HEK293 (cell line): Measurements from ENCODE around the gene SLITRK3.

Source experiments
- CTCF ChIA-PET: fragments of 350-600 bp; formaldehyde crosslinking; extraction: SDS; loops from one replicate; lab custom pipeline; 2021; ENCODE audit warnings: antibody characterized with exemption; lab: Yijun Ruan, JAX
- POLR2A ChIA-PET: fragments of 300-600 bp; formaldehyde crosslinking; extraction: SDS; loops from one replicate; lab custom pipeline; 2020; ENCODE audit warnings: antibody characterized with exemption, inconsistent platforms; lab: Yijun Ruan, JAX
- H3K27ac ChIP-seq: fragments of 200-500 bp; sonication (Bioruptor generic); 2 replicates; pipeline ENCODE4 v1.5.1; 2014; ENCODE audit warnings: low read depth, low read length, control low read depth, inconsistent platforms; ENCODE audit errors: extremely low read depth
- H3K36me3 ChIP-seq, 2 experiments: fragments of 200-500 bp in 1 of 2; sonication (Bioruptor generic) in 1 of 2; 1 replicate in 1 of 2; 2 replicates in 1 of 2; pipeline ENCODE4 v1.5.1; 2014 to 2017; ENCODE audit warnings: inconsistent platforms in 2 of 2, low read length in 2 of 2; ENCODE audit not compliant: control insufficient read depth in 2 of 2, insufficient read depth in 1 of 2
- H3K4me1 ChIP-seq: fragments of 200-500 bp; sonication (Bioruptor generic); 2 replicates; pipeline ENCODE4 v1.5.1; 2014; ENCODE audit warnings: mild to moderate bottlenecking, low read length, inconsistent platforms; ENCODE audit not compliant: control insufficient read depth, insufficient read depth
- H3K4me3 ChIP-seq: 2 replicates; pipeline ENCODE4 v1.5.1; 2011; ENCODE audit warnings: low read depth, mild to moderate bottlenecking, control low read depth, low read length, moderate library complexity
- H3K9me3 ChIP-seq: fragments of 200-500 bp; sonication (Bioruptor generic); 2 replicates; pipeline ENCODE4 v1.5.1; 2014; ENCODE audit warnings: low read depth, low read length, inconsistent platforms; ENCODE audit not compliant: control insufficient read depth, insufficient read depth
- BCL11B ChIP-seq: fragments of 450-650 bp; formaldehyde crosslinking; IDR thresholded peaks from 2 replicates; pipeline ENCODE4 v1.5.1; 2016; ENCODE audit warnings: low read depth, missing biosample characterization, missing genetic modification characterization
- FEZF1 ChIP-seq: fragments of 450-650 bp; formaldehyde crosslinking; IDR thresholded peaks from 2 replicates; pipeline ENCODE4 v1.5.1; 2016; ENCODE audit warnings: missing biosample characterization, missing genetic modification characterization
- GLI2 ChIP-seq: fragments of 450-650 bp; formaldehyde crosslinking; IDR thresholded peaks from 2 replicates; pipeline ENCODE4; 2017; ENCODE audit warnings: missing biosample characterization, missing genetic modification characterization, low read depth, borderline replicate concordance
- PRDM2 ChIP-seq: fragments of 450-650 bp; formaldehyde crosslinking; IDR thresholded peaks from 2 replicates; pipeline ENCODE4 v1.5.1; 2016; ENCODE audit warnings: missing biosample characterization, missing genetic modification characterization, borderline replicate concordance
- ZBTB11 ChIP-seq: fragments of 450-650 bp; formaldehyde crosslinking; conservative IDR thresholded peaks from 2 replicates; pipeline ENCODE4 v1.5.1; 2016; ENCODE audit warnings: low read depth, missing biosample characterization, missing genetic modification characterization
- ZBTB8A ChIP-seq: fragments of 450-650 bp; formaldehyde crosslinking; IDR thresholded peaks from 2 replicates; pipeline ENCODE4 v1.5.1; 2016; ENCODE audit warnings: missing biosample characterization, missing genetic modification characterization
- ZNF140 ChIP-seq: fragments of 450-650 bp; formaldehyde crosslinking; IDR thresholded peaks from 2 replicates; pipeline ENCODE4 v1.5.1; 2016; ENCODE audit warnings: missing biosample characterization, missing genetic modification characterization
- ZNF211 ChIP-seq: fragments of 450-650 bp; formaldehyde crosslinking; IDR thresholded peaks from 2 replicates; pipeline ENCODE4 v1.5.1; 2016; ENCODE audit warnings: low read depth, missing biosample characterization, missing genetic modification characterization
- ZNF292 ChIP-seq: fragments of 450-650 bp; formaldehyde crosslinking; IDR thresholded peaks from 2 replicates; pipeline ENCODE4 v1.5.1; 2016; ENCODE audit warnings: low read depth, missing biosample characterization, missing genetic modification characterization, borderline replicate concordance
- ZNF394 ChIP-seq: fragments of 450-650 bp; formaldehyde crosslinking; IDR thresholded peaks from 2 replicates; pipeline ENCODE4 v1.5.1; 2016; ENCODE audit warnings: missing biosample characterization, missing genetic modification characterization, mild to moderate bottlenecking, moderate library complexity, borderline replicate concordance
- ZNF426 ChIP-seq: fragments of 450-650 bp; formaldehyde crosslinking; IDR thresholded peaks from 2 replicates; pipeline ENCODE4 v1.5.1; 2017; ENCODE audit warnings: missing biosample characterization, missing genetic modification characterization, mild to moderate bottlenecking, inconsistent platforms, moderate library complexity
- ZNF555 ChIP-seq: fragments of 450-650 bp; formaldehyde crosslinking; conservative IDR thresholded peaks from 2 replicates; pipeline ENCODE4 v1.5.1; 2017; ENCODE audit warnings: missing biosample characterization, mild to moderate bottlenecking, missing genetic modification characterization, inconsistent platforms
- ZNF571 ChIP-seq: fragments of 450-650 bp; formaldehyde crosslinking; IDR thresholded peaks from 2 replicates; pipeline ENCODE4 v1.5.0; 2017; ENCODE audit warnings: missing biosample characterization, missing genetic modification characterization
- ZNF623 ChIP-seq: fragments of 450-650 bp; formaldehyde crosslinking; IDR thresholded peaks from 2 replicates; pipeline ENCODE4 v1.5.1; 2016; ENCODE audit warnings: missing biosample characterization, missing genetic modification characterization
- ZNF626 ChIP-seq: fragments of 450-650 bp; sonication (Bioruptor Pico); formaldehyde crosslinking; IDR thresholded peaks from 2 replicates; pipeline ENCODE4 v1.5.1; 2018; ENCODE audit warnings: missing biosample characterization, missing genetic modification characterization, inconsistent platforms
- TF ChIP-seq, protein P1 (sequence below): fragments of 450-650 bp; formaldehyde crosslinking; IDR thresholded peaks from 2 replicates; pipeline ENCODE4 v1.5.1; 2016; ENCODE audit warnings: missing biosample characterization, missing genetic modification characterization, borderline replicate concordance
- TF ChIP-seq, protein P2 (sequence below): fragments of 450-650 bp; formaldehyde crosslinking; IDR thresholded peaks from 2 replicates; pipeline ENCODE4 v1.5.1; 2016; ENCODE audit warnings: missing biosample characterization, missing genetic modification characterization
- TF ChIP-seq, protein P3 (sequence below): fragments of 450-650 bp; formaldehyde crosslinking; IDR thresholded peaks from 2 replicates; pipeline ENCODE4 v1.5.1; 2016; ENCODE audit warnings: missing biosample characterization, missing genetic modification characterization

The SLITRK3 gene

DNA sequence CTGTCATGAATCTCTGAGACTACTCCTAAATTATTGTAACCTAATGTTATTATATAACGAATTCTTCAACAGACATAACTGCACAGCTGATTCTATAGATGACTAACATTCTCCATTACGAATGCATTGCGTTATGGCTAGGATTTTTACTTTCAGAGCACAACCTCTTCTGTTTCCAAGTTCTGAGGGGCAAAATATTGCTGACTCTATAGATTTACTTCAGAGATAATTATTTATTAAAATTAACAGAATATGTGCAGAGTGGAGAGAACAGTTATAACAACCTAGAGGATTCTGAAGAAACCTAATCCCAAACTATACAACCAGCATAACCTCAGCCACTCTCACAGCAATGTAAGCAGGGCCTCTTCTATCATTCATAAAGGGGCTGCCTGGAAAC is 25.9 kb downstream of the SLITRK3 start (continued):
- no peak for TF ChIP-seq ZNF292 (tag by site-specific recombination)
- no peak for TF ChIP-seq ZNF211 (tag by site-specific recombination)

- Histone ChIP-seq H3K4me3 (no peak overlapping the region), H3K27ac (no peak overlapping the region), H3K9me3 (no peaks in the 10 kb centered on the region), H3K4me1 (no peaks in the 10 kb centered on the region), H3K36me3 (no peaks in the 10 kb centered on the region)
- ChIA-PET CTCF (no interaction called here), POLR2A (interaction anchor here (0.6 kb wide), 1 partner anchor 278 kb away, joined by 3 read pairs; no protein-coding TSS in a partner anchor)
- TF ChIP-seq GLI2 (no peak), ZNF571 (tag by site-specific recombination) (no peak)
Measured at GRCh38 chr3:165169368-165169767, 26.8 kb downstream of the SLITRK3 start.

- TF ChIP-seq ZNF555, result peak; percentile 34
- peak; percentile 20; the same call in 1 of the 2 replicates for TF ChIP-seq ZBTB8A
- no peak for TF ChIP-seq ZNF626 (tag by site-specific recombination)
- TF ChIP-seq, protein P1, sequence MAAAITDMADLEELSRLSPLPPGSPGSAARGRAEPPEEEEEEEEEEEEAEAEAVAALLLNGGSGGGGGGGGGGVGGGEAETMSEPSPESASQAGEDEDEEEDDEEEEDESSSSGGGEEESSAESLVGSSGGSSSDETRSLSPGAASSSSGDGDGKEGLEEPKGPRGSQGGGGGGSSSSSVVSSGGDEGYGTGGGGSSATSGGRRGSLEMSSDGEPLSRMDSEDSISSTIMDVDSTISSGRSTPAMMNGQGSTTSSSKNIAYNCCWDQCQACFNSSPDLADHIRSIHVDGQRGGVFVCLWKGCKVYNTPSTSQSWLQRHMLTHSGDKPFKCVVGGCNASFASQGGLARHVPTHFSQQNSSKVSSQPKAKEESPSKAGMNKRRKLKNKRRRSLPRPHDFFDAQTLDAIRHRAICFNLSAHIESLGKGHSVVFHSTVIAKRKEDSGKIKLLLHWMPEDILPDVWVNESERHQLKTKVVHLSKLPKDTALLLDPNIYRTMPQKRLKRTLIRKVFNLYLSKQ (tag by site-specific recombination), result no peak
- TF ChIP-seq ZNF623, result peak; percentile 44; the same call in 1 of the 2 replicates
- TF ChIP-seq BCL11B (tag by site-specific recombination), result no peak
- peak; percentile 23; the same call in 1 of the 2 replicates for TF ChIP-seq ZNF140 (tag by site-specific recombination)
- TF ChIP-seq FEZF1 (tag by site-specific recombination), result no peak
- TF ChIP-seq ZBTB11 (tag by site-specific recombination), result peak; percentile 47; the same call in 1 of the 2 replicates
- TF ChIP-seq ZNF426, result peak; percentile 59
- no peak for TF ChIP-seq PRDM2 (tag by site-specific recombination)
- peak; percentile 62; the same call in 1 of the 2 replicates for TF ChIP-seq ZNF394 (tag by site-specific recombination)
- TF ChIP-seq, protein P2, sequence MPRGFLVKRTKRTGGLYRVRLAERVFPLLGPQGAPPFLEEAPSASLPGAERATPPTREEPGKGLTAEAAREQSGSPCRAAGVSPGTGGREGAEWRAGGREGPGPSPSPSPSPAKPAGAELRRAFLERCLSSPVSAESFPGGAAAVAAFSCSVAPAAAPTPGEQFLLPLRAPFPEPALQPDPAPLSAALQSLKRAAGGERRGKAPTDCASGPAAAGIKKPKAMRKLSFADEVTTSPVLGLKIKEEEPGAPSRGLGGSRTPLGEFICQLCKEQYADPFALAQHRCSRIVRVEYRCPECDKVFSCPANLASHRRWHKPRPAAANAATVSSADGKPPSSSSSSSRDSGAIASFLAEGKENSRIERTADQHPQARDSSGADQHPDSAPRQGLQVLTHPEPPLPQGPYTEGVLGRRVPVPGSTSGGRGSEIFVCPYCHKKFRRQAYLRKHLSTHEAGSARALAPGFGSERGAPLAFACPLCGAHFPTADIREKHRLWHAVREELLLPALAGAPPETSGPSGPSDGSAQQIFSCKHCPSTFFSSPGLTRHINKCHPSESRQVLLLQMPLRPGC (tag by site-specific recombination), result no peak
- TF ChIP-seq, protein P3, sequence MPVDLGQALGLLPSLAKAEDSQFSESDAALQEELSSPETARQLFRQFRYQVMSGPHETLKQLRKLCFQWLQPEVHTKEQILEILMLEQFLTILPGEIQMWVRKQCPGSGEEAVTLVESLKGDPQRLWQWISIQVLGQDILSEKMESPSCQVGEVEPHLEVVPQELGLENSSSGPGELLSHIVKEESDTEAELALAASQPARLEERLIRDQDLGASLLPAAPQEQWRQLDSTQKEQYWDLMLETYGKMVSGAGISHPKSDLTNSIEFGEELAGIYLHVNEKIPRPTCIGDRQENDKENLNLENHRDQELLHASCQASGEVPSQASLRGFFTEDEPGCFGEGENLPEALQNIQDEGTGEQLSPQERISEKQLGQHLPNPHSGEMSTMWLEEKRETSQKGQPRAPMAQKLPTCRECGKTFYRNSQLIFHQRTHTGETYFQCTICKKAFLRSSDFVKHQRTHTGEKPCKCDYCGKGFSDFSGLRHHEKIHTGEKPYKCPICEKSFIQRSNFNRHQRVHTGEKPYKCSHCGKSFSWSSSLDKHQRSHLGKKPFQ, result no peak
- no peaks in the 10 kb centered on the region for H3K4me1 ChIP-seq
- H3K36me3 ChIP-seq, result no peaks in the 10 kb centered on the region
- ChIA-PET CTCF (no interaction called here), POLR2A (no interaction called here)
- no peaks in the 10 kb centered on the region for H3K9me3 ChIP-seq
- H3K27ac ChIP-seq, result no peak overlapping the region
- no peak overlapping the region for H3K4me3 ChIP-seq
Measured at GRCh38 chr3:165162883-165163282, 33.3 kb downstream of the SLITRK3 start.
